DND-41 (cell line): Measurements from ENCODE around the gene OMA1.
A peak's percentile ranks its signal among the peaks of the same experiment; 100 is the strongest.

Experiments
- EZH2 ChIP-seq: IDR thresholded peaks from 3 replicates; pipeline ENCODE4 v1.6.1; 2012; ENCODE audit warnings: borderline replicate concordance, low read depth, mild to moderate bottlenecking, moderate library complexity, low read length, inconsistent platforms; ENCODE audit not compliant: severe bottlenecking
- TF ChIP-seq, protein P1 (sequence below): IDR thresholded peaks from 2 replicates; pipeline ENCODE4 v1.5.1; 2012; ENCODE audit warnings: borderline replicate concordance, low read length, moderate library complexity, mild to moderate bottlenecking; ENCODE audit not compliant: poor library complexity, severe bottlenecking; ENCODE audit errors: extremely low read depth

DNA sequence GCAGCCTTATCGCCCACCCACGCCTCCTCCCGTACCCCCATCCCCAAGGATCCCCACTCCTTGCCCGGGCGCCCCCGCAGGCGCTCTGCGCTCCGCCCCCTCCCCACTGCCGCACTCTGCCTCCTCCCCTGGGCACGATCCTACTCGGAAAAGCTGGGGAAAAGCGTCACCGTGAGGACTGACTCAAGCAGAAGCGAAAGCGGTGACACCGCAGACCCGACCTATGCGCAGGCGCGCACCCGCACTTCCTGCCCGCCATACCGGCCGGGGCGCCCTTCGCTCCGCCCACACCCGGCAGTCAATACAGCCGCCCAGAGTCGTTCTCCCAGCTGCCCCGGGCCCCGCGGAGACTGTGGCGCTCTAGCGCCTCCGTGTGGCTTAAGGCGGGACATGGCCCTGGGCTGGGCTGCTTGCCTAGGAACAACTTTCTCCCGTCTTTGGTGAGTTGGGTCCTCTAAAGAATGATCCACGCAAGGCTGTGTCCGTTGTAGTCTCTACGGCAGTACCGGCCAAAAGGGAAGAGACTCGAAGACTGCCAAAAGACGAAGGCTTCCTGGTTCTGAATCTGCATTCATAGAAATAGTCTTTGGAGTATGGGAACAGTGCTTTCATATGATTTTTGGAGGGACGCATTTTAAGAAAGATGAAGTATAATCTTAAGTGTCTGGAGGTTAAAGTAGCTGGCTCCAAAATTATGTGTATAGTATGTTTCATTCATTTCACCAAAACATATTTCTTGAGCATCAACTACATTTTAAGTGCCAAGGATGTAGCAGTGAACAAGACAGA lies at the start of gene OMA1:
- TF ChIP-seq, protein P1, sequence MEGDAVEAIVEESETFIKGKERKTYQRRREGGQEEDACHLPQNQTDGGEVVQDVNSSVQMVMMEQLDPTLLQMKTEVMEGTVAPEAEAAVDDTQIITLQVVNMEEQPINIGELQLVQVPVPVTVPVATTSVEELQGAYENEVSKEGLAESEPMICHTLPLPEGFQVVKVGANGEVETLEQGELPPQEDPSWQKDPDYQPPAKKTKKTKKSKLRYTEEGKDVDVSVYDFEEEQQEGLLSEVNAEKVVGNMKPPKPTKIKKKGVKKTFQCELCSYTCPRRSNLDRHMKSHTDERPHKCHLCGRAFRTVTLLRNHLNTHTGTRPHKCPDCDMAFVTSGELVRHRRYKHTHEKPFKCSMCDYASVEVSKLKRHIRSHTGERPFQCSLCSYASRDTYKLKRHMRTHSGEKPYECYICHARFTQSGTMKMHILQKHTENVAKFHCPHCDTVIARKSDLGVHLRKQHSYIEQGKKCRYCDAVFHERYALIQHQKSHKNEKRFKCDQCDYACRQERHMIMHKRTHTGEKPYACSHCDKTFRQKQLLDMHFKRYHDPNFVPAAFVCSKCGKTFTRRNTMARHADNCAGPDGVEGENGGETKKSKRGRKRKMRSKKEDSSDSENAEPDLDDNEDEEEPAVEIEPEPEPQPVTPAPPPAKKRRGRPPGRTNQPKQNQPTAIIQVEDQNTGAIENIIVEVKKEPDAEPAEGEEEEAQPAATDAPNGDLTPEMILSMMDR = peak; percentile 98
- TF ChIP-seq EZH2 = no peak
